Dedifferentiated amniotic fluid mesenchymal stem cell (primary cell): ENCODE measurements around the gene UFL1.

ENCODE experiments used
- DNase-seq: peaks from one replicate; pipeline ENCODE4 v3.0.0-alpha.2; 2016; ENCODE audit errors: extremely low spot score

Gene UFL1

DNA sequence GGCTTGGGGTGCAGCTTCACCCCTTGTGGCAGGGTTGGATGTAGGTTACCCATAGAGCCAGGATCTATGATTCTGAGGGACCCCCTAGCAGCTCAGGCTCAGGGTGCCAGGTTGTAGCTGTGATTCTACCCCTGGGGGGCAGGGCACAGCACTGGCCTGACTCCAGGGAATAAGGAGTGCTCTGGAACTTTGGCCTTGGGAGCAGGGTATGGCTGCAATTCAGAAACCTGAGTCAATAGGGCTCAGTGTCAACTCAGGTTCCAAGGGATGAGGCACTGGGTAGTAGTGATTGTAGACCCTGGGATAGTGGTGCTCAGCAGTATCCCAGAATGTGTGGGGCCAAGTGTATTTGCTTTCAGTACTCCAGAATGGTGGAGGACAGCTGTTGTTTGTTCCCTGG is 49.9 kb downstream of the UFL1 start:
- no peak for DNase-seq

GRCh38 chr6:96575359-96575758 is 53.8 kb downstream of the UFL1 start:
- DNase-seq = no peak

GRCh38 chr6:96576221-96576620 is 54.6 kb downstream of the UFL1 start:
- DNase-seq = no peak

DNA sequence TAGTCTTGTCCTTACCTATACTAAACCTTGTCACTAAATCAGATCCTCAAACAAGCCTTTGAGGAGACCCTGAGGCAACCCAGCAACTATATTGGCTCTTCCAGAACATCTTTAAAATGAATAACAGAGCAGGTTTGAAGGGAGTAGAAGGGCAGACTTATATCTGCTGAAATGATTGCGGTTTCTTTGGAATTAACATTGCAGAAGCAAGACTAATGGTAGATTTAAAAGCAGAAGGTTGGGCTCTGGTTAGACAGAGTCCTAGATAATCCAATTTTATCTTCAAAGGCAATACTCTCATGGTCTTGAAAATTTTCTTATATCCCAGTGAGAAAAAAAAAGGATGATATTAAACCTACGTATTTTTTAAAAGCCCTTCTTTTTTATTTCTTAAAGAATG is 60.4 kb downstream of the UFL1 start:
- DNase-seq = no peak

- DNase-seq = no peak
Observed at GRCh38 chr6:96582436-96582835, 60.8 kb downstream of the UFL1 start.

DNA sequence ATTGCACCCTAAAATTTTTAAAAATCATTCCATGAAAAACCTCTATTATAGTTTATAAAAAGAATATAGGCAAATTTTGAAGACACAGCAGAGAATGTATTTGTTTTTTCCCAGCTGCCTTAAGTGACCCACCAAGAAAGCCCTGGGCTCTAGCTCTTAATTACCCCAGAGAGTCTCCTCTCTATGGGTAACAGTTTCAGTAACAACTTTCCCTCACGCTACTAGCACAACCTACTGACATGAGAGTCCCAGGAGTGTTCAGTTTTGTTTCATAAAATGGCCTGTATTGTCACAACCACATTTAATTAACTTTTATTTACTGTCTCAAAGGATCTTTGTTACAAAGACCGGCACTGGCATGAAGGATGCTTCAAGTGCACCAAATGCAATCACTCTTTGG is 82.8 kb downstream of the UFL1 start:
- no peak for DNase-seq
